GM18526 (cell line): ENCODE data around the gene RPL10A.

ENCODE experiments used
- POLR2A ChIP-seq: IDR thresholded peaks from 3 replicates; pipeline ENCODE4 v1.6.1; 2011; ENCODE audit not compliant: insufficient read length; ENCODE audit errors: extremely low read depth

The RPL10A gene

DNA sequence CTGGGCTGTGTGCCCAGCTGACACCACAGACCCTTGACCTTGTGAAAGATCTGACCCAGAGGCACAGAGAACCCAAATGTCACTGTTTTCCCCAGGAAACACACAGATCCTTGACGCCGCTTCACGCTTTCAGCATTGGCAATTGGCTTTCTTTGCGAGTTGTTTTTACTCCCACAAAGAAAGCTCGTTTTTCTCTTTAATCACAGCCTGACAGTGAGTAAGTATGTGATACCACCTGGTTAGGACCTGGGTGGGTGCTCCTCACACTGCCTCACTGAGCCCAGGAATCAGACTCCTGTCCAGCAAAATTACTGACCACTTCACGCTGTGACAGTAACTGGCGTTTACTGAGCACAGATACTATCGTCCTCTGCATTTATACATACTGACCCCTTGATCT, 13.0 kb downstream of the RPL10A start:
- no peak for TF ChIP-seq POLR2A

DNA sequence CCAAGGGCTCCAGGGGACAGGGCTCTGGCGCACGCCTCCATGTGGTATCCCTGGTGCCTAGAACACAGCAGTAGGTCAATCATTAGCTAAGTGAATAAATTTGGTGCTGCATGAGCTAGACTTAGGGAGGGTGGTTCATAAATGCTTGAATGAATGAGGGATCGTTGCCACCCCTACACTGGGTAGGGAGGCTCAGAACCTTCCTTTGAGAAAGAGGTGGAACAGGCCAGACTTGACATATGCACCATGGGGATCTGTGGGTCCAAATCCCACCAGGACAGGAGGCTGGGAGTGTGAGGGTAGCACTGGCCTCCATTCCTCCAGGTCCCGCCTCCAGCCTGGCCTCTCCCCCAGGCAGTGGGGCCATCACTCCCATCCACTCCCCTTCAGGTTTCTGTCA, 14.9 kb downstream of the RPL10A start:
- TF ChIP-seq POLR2A, result no peak

- no peak for TF ChIP-seq POLR2A
Measured at GRCh38 chr6:35483490-35483889, 15.3 kb downstream of the RPL10A start.

- TF ChIP-seq POLR2A, result no peak
Measured at GRCh38 chr6:35483893-35484645, 15.9 kb downstream of the RPL10A start.

DNA sequence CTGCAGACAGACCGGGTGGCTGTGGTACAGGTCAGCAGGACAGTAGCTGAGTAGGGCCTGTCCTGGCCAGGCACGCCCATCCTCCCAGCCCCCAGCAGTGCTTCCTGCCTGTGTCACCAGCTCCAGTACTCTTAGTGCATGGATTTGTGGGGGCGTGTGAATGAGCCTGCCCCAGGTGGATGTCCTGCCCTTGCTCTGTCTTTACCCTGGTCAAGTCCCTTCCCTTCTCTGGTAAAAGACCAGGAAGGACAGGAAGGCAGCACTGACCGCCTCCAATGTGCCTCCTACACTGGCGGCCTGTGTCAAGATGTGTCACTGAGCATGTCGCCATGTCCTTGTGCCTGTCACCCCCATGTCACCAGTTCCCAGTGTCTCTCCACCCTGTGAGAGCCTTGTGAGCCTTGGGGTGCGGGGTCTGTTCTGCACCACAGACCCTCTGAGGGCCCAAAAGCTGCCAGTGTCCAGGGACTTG, 16.8 kb downstream of the RPL10A start:
- TF ChIP-seq POLR2A, result no peak

DNA sequence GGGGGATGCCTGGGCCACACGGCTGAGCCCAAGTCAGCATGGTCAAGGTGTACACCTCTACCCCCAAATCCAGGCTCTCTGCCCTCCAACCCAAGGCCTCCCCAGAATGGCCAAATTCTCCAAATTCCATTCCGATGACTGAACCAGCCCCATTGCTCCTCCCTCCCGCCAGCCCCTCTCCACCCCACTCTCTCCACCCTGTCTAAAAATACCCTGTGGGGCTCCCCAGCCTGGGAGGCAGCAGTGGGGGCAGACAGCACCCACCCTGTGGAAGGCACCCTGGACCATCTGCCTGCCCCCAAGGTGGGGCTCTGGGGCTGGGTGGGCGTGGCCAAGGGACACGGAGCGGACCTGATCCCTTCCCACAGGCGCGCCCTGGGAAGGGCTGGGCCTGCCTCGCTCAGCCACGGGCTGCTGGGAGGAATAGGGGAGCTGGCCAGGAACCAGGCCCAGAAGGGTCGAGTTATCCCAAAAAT, 17.2 kb downstream of the RPL10A start:
- TF ChIP-seq POLR2A, result no peak

DNA sequence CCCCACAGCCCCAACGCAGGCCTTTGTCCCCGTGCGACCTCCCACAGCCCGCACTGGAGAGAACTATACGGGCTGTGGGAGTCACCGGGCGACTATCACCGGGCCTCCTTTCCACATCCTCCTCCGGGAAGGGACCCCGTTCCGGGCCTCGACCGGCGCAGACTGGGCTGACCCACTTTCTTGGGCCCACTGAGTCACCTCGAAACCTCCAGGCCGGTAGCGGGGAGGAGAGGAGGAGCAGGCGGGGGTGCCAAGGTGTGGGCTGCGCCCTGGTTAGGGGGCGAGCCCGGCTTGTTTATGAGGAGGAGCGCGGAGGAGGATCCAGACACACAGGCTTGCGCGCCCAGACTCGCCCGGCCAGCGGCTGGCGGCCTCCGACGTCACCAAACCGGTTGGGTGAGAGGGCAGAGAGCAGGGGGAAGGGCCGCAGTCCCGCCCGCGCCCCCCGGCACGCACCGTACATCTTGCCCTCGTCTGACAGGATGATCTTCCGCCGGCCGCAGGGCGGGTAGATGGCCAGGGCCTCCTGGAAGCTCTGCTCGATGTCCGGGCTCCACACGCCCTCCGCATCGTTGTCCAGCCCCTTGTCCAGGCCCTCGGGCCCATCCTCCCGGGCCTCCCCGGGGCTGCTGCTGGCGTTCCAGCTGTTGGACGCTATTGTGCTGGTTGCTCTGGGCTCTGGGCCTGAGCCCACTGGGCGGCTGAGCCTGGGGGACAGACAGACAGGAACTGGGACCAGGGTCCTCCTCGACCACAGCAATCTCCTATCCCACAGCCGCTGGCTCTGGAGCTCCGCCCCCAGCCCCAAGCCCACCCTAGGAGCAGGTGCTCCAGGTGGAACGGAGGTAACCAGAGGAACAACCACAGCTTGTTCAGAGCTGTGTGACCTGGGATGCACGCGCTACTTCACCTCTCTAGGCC, 18.1 kb downstream of the RPL10A start:
- no peak for TF ChIP-seq POLR2A

- no peak for TF ChIP-seq POLR2A
Measured at GRCh38 chr6:35487658-35488516, 19.7 kb downstream of the RPL10A start.

- no peak for TF ChIP-seq POLR2A
Measured at GRCh38 chr6:35488517-35488862, 20.3 kb downstream of the RPL10A start.

- no peak for TF ChIP-seq POLR2A
Measured at GRCh38 chr6:35489066-35489465, 20.9 kb downstream of the RPL10A start.

DNA sequence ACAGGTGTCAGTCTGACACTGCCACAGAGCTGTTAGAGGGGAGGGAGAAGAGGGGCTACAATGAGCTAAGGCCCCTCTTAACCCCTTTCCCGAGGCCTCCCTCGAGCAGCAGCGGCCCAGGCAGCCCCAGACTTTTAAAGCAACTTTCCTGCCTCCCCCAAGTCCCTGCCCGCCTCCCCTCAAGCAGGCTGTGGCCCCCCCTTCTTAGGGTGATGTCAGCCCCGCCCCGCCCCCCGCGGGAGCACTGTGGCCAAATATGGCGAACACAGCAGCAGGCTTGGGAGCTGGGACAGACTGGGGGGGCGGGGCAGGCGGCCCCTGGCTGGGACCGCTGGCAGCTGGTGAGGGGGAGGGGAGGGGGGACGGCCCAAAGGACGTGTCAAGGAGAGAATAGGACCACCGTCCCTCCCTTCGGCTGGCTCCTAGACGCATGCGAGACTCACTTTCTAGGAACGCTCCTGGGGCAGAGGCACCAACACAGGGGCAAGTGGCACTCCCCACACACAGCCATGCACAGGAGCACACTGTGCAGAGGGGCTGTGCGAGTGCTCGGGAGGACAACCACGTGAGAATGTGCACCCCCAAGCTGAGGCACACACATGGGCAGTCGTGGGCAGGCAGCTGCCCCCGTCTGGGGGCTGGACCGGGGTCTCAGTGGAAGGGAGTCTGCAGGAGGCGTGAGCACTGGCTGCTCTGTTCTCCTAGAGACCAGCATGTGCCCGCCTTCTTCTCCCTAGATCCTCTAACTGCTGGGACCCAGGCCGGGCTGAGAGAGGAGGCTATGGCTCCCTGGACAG, 22.0 kb downstream of the RPL10A start:
- no peak for TF ChIP-seq POLR2A

GRCh38 chr6:35490821-35491557, 22.8 kb downstream of the RPL10A start:
- TF ChIP-seq POLR2A, result no peak

- no peak for TF ChIP-seq POLR2A
Measured at GRCh38 chr6:35491558-35492257, 23.5 kb downstream of the RPL10A start.

DNA sequence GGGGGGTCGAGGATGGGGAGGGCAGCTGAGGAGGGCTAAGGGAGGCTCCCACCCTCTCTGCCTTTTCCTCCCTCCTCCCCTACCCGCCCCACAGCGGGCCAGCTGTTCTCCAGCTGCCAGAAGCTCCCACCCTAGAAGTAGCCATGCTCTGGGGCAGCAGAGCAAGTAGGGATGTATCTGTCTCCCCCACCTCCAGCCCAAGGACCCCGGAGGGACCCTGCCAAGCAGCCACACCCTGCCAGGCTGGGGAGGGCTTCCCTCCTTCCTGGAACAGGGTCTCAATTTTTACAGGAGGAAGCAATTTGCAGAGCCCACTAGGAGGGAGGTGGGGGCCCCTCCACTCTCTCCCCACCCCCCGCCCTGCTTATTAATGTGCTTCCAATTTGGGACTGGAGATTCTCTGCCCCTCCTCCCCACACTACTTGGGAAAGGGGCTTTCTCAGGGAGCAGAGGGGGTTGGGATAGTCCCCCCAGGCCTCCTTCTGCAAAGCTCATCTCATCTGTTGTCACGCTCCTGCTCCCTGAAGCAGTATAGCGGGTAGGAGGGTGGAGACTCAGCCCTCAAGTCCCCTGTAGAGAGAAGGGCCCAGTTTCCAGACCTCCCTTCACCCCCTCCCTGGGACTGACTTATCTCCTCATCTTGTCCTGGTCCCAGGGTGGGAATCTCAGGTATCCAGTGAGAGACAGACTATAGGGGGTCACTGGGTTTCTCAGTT, 24.2 kb downstream of the RPL10A start:
- TF ChIP-seq POLR2A, result no peak
